Activated T-cell treated with anti-CD3 and anti-CD28 coated beads for 24 hours (primary cell): ENCODE measurements around the gene USP7.

Source experiments
- DNase-seq: peaks from one replicate; pipeline ENCODE4 v3.0.0-alpha.2; 2020; ENCODE audit warnings: low read depth

USP7 gene

DNA sequence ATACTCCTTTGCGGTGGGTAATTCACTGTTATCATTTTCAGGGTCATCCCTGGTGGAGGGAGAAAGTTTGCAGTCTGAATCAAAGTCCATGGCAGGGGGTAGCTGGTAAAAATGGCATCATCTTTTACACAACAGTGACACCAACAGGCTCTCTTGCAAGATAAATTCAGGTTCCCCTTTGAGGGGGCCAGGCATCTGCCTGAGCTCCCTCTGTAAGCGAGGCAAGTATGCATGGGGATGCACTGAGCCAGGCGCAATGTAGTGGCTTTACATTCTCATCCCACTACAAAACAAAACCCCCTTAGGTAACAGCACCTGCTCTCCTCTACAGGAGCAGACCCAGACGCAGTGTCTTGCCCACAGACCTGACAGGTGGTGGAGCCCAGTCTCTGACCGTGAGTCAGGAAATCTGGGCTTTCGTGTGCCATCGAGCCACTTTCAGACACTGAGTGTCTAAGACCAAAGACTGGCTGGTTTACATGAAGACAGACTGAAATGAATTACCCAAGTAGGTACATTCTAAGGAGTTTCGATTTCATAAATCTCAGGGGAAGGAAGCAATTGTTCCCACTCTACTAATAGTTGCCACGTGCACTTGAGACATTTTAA, 63.9 kb downstream of the USP7 start:
- DNase-seq = no peak

DNA sequence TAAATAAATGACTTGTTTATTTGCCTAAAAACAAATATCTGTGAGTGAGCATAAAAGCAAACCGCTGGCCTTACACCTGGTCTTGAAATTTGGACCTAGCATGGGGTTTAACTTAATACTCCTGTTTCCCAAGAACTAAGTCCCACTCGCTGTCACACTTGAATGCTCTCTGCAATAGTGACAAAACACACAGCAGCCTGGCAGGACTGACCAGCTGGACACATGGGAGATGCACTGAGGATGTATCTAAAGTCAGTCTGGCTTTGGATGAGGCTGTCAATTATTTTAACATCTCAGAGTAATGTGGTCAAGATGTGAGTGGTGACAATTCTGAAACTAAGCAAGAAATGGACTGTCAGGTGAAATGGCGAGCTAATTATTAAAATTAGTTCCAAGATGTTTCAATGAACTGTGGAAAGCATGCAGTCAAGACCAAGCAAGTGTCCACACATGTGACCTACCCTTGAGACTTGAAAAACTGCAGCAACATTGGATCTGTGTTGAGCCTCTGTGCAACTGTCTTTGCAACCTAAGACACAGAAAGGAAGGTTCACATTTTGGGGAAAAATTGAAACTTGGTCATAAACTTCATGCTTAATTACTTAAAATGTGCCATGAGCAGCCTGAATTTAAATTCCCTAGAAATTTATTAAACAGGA, 64.9 kb downstream of the USP7 start:
- DNase-seq = no peak

- no peak for DNase-seq
Measured at GRCh38 chr16:8894736-8895334, 68.9 kb downstream of the USP7 start.

DNA sequence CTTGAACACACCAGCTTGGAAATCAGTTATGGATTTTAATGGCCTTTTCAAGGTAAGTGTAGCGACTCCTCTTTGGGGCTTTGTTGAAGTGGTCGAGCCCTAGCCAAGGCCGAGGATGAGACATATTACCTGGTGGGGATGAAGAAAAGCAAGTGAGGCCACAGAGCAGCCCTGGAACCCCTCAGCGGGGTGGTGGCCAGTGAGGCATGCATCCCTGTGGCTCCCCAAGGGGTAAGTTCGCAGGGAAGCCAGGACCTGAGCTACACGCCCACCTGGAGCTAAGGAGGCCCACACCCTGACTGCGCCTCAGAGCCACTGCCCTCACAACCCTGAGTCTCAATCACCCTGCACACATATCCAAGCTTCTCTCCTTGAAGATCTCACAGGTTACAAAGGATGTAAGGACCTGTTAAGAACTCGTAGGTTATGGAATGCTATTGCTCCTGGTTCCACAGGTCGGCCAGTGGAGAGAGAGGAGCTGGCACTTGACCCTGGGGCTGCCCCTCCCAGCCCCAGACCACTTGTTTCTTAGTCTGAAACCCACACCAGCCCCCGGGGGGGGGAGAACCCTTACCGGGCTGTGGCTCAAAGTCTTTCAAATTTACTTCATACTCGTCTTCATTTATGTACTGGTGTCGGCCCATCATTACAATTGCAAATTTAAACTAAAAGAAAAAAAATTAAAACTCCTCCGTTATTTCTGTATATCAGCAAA, 69.6 kb downstream of the USP7 start:
- DNase-seq = no peak

DNA sequence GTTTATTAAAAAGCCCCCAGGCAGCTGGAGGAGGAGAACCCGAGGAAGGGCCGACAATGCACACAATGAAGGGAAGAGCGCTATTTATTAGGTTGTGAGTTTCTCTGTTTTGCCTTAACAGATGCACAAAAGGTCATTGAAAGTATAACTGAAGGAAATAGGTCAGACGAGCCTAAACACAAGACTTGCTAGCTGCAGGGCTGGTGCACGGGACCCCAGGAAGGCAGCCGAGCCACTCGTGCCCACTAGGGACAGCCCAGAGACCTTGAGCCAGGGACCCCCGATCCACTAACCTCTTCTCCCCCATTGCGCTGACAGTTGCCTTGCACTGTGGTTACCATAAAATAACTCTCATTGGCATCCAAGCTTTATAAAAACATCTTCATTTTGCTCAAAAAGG, 70.3 kb downstream of the USP7 start:
- no peak for DNase-seq

DNA sequence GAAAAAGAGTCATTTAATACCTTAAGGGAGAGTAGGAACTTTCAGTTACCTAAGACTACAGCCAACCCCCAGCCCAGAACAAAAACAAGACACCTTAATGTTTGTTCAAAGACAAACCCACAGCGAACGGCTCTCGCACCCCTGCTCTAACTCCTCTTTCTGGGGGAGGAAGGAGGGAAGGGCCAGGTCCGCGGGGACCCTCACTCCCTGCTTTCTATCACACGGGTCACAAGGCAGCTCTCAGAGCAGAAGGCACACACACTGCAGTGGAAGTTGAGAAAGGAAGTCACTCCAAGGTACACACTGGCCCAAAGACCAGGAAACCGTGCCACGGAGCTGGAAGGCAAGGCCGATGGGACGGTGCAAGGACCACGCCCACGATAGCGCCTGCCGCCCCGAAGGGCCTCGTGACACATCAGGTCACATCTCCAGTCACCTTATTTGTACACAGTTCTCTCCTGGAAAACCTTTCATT, 71.6 kb downstream of the USP7 start:
- no peak for DNase-seq

DNA sequence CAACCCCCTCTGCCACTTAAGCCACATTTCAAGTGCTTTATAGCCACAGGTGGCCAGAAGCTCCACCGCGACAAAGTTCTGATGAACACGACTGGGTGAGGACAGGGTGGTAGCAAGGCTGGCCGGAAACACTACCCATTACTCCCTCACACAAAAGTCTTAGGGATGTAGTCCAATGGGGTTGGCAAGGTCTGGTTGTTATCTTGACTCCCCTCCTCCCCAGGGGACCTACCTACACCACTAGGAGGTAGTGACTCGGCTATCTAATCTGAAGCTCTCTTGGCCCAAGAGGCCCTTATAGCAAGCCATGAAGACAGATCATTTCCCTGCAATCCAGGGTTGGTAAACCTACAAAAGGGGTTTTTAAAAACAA, 73.2 kb downstream of the USP7 start:
- DNase-seq = no peak

- no peak for DNase-seq
Measured at GRCh38 chr16:8889893-8890548, 73.7 kb downstream of the USP7 start.

GRCh38 chr16:8888951-8889892, 74.5 kb downstream of the USP7 start:
- no peak for DNase-seq

- DNase-seq = no peak
Measured at GRCh38 chr16:8887952-8888560, 75.7 kb downstream of the USP7 start.

DNA sequence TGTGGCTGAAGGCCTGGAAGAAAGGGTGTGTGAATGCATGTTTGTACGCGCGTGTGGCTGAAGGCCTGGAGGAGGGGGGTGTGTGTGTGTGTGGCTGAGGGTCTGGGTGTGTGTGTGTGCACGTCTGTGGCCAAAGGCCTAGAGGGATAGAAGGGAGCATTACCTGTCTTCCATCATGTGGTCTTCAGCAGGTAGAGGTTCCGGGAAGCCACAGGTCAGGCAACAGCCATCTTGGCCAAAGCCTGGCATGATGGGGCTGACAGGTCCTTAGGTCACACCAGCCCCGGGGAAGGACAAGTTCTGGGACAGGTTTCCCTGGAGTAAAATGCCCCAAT, 76.3 kb downstream of the USP7 start:
- DNase-seq = no peak

GRCh38 chr16:8886593-8887430, 76.9 kb downstream of the USP7 start:
- no peak for DNase-seq

- DNase-seq = no peak
Measured at GRCh38 chr16:8885674-8886592, 77.8 kb downstream of the USP7 start.

GRCh38 chr16:8882725-8883377, 80.9 kb downstream of the USP7 start:
- no peak for DNase-seq

DNA sequence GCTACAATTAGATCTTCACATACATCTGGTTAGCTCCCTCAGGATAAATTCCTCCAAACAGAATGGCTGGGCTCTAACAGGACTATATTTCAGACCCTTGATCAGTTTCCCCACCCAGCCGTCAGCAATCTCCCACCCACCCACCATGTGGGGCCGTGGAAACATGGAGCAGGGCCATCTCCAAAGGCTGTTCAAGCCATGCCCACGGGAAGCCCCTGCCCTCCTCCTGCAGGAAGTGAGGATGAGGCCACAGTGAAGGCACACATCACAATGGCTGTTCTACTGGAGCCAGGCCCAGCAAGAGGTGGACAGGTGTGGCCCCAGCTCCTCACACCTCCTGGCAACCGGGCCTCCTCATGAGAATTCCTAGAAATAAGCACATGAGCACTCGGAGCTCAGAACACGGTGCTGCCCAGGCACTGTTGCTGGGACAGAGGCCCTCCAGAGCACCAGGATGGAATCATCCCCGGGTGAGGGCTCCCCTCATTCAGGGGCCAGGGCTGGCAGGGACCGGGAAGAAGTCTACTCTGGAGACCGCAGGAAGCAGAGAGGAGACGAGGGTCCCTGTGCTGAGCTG, 81.6 kb downstream of the USP7 start, which contains the start of gene LITAFD:
Gene LITAFD (plus strand): TSS at position 311 of the 577 bp plus-strand sequence. CDS start 2,005 bp downstream, outside the sequence.
- DNase-seq = no peak

- no peak for DNase-seq
Measured at GRCh38 chr16:8880839-8881510, 82.7 kb downstream of the USP7 start.

- no peak for DNase-seq
Measured at GRCh38 chr16:8878523-8878911, 85.2 kb downstream of the USP7 start.
